ENCODE measurements around the gene PNPLA6.

- TF ChIP-seq CTCF (IDR thresholded peaks at IDR 0.05) (no peak), POLR2A (IDR thresholded peaks at IDR 0.05) (no peak), POLR2AphosphoS5 (IDR thresholded peaks at IDR 0.05; ENCODE audit: insufficient read depth in 1 of 2, low read depth in 1 of 2) (no peak)
Measured at GRCh38 chr19:7610491-7611240, 75.1 kb downstream of the PNPLA6 start.
